ENCODE measurements around the gene ARIH2. TPM values are rescaled to one million over a fixed set of nuclear protein-coding genes. Genes with fewer than 3 reads are reported as not detected.

The ARIH2 gene
- total RNA-seq, 2 donors from 2014 or later, result 88.0 to 104 TPM

DNA sequence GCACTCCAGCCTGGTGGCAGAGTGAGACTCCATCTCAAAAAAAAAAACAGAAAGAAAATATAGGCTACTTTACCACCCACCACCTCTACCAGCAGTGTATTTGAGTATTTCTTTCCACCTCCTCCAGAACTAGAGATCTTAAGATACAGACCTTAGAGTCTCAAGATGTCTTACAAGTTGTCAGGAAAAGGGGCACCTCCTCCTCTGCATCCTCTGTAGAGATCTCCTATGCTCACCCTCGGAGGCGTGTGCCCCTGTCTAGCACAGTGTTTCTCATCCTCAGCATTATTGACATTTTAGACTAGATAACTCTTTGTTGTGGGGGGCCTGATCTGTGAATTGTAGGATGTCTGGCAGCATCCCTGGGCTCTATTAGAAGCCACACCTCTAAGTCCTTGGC lies 43.7 kb downstream of the ARIH2 start:
- intact Hi-C loops (cut with DNase I), result no loop called here
- no peak for ATAC-seq

DNA sequence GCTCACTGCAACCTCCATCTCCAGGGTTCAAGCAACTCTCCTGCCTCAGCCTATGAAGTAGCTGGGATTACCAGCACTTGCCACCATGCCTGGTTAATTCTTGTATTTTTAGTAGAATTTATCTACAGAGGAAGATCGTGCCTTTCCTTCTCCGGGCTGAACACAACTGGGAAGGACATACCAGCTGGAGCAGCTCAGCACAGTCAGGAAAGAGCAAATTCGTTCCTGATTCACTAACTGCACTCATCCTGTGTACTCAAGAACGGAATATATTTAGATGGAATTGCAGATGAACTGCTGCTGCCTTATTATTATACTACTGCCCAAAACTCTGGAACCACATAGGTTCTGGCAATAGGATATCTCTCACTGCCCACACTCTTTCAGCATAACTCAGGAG lies 44.3 kb downstream of the ARIH2 start:
- DNase-seq (no peak), ATAC-seq (no peak)
- intact Hi-C loops (cut with DNase I), result no loop called here

More for the DNA sequence above, 43.7 kb downstream of the ARIH2 start:
- no peak for DNase-seq

DNA sequence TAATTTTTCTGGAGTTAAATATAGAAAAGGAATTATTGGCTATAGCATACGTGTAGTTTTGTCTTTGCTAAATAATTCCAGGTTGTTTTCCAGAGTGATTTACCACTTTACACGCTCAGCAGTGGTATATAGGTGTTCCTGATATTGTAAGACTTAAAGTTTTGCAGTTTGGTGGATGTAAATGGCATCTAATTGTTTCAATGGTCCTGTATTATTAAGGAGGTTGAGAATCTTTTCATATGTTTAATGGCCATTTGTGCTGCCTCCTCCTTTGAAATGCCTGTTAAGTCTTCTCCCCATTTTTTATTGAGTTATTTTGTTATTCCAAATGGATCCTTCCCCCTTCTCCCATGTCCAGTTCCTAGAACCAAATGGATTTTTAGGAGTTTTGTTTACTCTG lies 44.9 kb downstream of the ARIH2 start:
- intact Hi-C loops (cut with DNase I), result no loop called here
- no peak for DNase-seq
- no peak for ATAC-seq

DNA sequence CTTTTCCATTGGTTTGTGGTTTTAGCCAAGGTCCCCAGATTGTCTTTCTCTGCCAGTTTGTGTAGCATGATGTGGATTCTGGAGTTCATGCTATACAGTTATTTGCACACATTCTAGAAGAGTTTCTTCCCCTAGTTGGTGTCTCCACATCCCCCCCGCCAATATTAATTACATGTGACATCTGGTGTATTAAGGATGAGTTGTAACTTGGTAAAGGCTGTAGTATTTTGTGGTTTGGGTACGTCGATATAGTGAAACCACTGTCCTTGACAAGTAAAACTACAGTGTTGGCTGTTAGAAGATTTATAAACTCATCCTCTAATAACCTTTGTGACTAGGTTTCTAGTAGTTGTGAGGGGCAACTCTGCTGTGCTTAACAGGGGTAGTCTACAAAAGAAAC lies 47.7 kb downstream of the ARIH2 start:
- no peak for DNase-seq
- intact Hi-C loops (cut with DNase I), result no loop called here
- no peak for ATAC-seq

DNA sequence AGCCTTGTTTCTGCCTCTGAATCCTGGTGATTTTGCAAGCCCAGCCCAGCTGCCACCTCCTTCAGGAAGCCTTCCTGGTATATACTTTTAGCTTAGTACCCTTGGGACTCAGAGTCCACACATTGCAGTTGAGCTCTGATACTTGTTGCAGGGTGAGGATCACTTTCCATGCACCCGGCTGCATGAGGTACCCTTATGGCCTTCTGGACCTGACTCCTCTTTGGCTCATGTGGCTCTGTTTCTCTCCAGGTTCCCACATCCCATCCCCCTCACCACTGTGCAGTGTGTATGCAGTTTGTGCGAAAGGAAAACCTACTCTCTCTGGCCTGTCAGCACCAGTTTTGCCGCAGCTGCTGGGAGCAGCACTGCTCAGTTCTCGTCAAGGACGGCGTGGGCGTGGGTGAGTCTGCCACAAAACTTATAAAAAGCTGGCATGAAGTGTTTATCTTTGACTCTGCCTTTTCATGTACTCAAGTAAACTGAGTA lies 48.3 kb downstream of the ARIH2 start:
- intact Hi-C loops (cut with DNase I), result no loop called here
- peak in 1 of 2 donors; percentile 26 for ATAC-seq
- DNase-seq, result no peak

DNA sequence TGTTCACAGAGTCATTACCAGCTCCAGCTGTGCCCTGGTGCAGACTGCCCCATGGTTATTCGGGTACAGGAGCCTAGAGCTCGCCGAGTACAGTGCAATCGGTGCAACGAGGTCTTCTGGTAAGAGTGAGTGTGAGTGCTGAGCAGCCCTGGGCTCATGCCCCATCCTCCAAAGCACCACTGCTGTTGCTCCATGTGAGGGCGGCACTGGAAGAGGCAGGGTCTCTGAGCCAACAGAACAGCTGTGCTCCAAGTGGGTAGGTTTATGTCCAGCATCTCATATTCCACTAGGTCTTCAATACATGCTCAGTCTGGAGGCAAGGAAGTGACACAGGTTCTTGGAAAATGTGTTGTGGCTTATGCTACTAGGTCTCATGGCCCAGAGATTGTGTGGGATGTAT lies 51.9 kb downstream of the ARIH2 start:
- ATAC-seq, result no peak
- no peak for DNase-seq
- intact Hi-C loops (cut with DNase I), result no loop called here

DNA sequence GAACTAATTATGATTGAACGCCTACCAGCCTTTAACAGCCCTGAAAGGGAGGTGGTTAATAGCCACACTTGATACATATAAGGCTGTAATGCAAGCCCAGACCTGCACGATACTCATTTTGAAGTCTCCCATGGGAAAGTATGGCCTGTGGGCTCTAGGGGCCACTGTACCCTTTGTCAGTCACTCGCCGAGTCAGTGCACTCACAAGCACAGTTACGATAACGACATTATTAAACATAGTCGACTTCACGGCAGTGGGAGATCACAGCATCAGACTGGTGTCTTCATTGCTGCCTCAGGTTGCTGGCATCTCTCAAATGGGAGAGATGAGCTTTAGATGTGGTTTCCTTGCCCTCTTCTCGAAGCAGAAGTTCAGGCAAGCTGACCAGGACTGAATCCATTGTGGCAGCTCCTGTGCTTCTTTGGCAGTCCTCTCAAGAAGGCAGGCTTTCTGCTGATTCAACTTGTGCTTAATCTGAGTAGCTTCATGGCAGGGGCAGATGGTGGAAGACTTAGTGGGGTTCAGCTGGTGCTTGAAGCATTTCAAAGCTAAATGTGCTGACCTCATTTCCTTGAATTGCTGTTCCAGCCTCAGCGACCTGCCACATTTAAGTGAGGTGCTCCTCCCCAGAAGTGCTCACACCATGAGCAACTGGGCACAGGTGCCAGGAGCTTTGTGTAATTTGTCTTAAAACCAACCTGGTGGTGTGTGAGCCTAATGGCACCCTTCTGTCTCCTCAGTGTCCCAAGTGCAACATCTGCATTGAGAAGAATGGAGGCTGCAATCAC lies 55.6 kb downstream of the ARIH2 start:
- no peak for DNase-seq
- no peak for ATAC-seq
- intact Hi-C loops (cut with DNase I), result no loop called here

DNA sequence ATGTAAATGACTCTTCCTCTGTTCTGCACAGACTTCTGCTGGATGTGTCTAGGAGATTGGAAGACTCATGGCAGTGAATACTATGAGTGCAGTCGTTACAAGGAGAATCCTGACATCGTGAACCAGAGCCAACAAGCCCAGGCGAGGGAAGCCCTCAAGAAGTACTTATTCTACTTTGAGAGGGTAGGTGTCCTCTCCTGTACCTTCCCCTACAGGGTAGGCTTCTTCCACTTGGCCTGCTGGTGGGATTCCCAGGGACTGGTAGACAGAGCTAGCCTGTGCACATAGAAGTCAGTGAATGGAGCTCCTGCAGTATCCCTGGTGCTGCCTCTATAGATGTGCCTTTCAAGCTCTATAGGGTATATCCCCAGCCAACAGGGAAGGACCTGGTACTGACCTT lies 60.8 kb downstream of the ARIH2 start:
- intact Hi-C loops (cut with DNase I), result no loop called here
- no peak for ATAC-seq
- no peak for DNase-seq

DNA sequence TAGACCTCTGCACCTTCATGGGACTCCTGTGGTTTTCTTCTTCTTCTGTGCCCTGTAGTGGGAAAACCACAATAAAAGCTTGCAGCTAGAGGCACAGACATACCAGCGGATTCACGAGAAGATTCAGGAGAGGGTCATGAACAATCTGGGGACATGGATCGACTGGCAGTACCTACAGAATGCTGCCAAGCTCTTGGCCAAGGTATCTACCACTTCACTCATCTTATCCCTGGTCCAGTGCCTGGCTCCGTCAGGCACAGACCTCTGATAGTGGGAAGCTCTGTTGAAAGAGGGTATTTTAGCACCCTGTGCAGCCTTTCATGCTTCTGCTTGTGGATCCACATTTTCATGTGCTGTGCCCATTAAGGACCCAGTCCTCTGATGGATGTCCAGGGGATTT lies 61.7 kb downstream of the ARIH2 start:
- intact Hi-C loops (cut with DNase I), result loop anchor here in 1 of 2 donors (10.0 kb wide), 1 partner anchor 465 kb away; no protein-coding TSS in a partner anchor
- ATAC-seq (no peak), DNase-seq (no peak)

DNA sequence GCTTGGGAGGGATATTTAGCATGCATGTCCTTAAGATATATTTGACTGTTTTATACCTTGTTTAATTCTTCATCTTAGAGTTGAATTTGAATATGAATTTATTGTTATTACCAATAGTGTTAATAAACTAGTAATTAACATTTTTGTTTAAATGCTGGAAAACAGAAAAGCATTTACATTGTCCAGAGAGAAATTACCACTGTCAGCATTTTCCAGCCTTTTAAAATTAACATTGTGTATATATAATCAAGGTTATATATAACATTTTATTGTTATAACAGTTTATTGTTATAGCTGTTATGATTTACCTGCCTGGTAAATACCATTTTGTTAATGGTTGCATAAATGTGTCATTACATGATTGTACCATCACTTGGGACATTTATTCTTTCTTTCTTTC lies 63.4 kb downstream of the ARIH2 start:
- intact Hi-C loops (cut with DNase I), result loop anchor here in 1 of 2 donors (10.0 kb wide), 1 partner anchor 463 kb away; no protein-coding TSS in a partner anchor
- no peak for DNase-seq
- no peak for ATAC-seq

DNA sequence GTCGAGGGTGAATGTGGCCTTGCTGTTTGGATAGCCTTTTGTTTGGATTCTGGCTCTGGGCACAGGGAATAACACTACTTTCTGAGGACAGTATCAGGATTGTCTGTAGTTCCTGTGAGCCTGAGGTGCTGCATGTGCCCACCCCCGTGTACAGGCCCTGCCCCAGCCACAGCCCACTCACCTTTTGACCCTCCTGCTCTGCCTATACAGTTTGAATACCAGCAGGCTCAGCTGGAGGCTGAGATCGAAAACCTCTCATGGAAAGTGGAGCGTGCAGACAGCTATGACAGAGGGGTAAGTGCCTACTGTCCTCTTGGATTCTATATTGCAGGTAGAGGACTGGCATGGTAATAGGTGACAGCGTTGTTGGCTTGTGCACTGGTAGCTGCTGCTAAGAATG lies 64.0 kb downstream of the ARIH2 start:
- ATAC-seq (no peak), DNase-seq (no peak)
- intact Hi-C loops (cut with DNase I), result loop anchor here in 1 of 2 donors (10.0 kb wide), 1 partner anchor 462 kb away; no protein-coding TSS in a partner anchor

DNA sequence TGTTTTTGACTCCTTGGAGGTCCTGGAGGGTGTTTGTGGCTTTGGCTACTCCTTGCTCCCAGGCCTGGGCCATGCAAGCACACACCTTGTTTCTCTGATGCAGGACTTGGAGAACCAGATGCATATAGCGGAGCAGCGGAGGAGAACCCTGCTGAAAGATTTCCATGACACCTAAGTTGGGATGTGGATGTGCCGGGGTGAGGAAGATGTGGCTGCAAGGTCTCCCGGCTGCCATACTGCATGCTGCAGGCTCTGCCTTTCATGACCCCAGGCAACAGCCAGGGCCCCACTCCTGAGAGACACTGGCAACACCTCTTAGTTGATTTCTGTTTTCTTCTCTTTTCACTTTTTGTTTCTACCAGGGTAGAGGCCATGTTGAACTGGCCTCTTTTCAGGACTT lies 64.5 kb downstream of the ARIH2 start:
- no peak for ATAC-seq
- DNase-seq, result no peak
- intact Hi-C loops (cut with DNase I), result loop anchor here in 1 of 2 donors (10.0 kb wide), 1 partner anchor 462 kb away; no protein-coding TSS in a partner anchor

DNA sequence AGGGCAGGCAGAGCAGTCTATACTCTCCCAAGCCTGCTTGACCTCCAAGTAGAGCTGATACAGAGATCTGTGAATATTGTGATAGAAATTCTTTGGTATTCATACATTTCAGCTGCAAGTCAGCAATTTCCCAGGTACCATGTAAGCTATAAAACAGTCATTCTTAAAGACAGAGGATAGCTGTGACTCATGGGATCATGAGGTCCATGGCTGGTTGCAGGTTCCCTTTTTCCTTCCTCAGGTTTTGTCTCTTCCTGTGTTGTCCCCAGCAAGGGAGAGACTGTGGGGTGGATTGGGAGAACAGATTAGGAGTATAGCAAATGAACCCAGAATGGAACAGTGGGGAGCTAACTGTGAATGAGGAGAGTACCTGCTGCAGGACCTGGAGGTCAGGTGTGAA lies 66.0 kb downstream of the ARIH2 start:
- ATAC-seq, result no peak
- DNase-seq, result no peak
- intact Hi-C loops (cut with DNase I), result loop anchor here (5.0 to 10.0 kb wide), 2 partner anchors 460 to 463 kb away; no protein-coding TSS in a partner anchor

DNA sequence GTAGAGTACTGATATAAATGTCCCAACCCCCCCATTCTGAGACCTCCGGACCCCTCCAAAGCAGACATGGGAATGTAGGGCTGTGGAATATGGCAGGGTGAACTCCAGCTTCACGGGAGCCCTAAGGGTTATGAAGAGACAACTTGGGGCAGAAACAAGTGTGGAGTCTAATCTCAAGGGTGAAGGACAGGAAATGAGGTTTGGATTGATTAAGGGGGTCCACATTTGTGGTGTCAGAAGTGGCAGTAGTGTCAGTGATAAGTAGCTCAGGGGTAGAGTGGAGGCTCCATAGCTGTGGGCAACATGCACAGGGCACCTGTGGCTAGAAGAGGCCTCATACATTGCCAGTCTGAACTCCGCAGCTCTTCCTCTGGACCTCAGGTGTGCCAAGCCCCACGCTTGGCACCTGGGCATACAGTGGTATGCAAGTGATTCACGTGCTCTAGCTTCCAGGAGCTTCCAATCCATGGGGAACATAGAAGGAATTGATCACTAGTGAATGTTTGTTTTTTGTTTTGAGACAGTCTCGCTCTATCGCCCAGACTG lies 67.3 kb downstream of the ARIH2 start:
- DNase-seq (no peak), ATAC-seq (no peak)
- intact Hi-C loops (cut with DNase I), result loop anchor here (5.0 to 10.0 kb wide), 2 partner anchors 459 to 461 kb away; no protein-coding TSS in a partner anchor

DNA sequence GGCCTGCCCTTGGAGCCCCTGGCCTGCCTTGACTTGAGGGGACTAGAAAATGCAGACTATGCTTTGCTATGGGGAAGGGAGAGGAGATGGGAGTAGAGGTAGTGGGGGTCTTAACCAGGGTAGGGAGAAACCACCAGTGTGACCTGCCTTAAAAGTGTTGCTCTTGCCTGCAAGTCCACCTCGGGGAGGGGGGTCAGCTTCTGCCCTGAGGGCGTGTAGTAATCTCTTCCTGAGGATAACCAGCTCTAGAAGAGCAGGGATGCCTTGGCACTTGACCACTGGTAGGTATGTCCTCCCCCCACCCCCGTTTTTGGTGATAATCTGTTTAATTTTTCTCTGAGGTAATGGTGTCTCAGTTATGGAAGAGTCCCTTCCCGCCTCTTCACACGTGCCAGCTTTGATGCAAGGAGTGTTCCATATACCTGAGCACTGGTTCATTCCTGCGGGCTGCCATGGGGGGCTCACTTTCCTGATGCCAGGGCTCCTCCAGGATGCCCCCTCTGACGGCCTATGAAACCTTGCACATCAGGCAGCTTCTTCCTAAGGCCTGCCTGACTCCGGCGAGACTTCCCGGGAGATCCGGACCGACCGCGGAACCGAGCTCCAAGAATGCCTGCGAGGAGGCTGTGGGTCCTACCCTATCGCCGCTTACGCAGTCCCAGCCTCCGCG lies 70.6 kb downstream of the ARIH2 start:
- DNase-seq (no peak), ATAC-seq (no peak)
- intact Hi-C loops (cut with DNase I), result loop anchor here (5.0 to 10.0 kb wide), 2 partner anchors 456 to 458 kb away; no protein-coding TSS in a partner anchor

DNA sequence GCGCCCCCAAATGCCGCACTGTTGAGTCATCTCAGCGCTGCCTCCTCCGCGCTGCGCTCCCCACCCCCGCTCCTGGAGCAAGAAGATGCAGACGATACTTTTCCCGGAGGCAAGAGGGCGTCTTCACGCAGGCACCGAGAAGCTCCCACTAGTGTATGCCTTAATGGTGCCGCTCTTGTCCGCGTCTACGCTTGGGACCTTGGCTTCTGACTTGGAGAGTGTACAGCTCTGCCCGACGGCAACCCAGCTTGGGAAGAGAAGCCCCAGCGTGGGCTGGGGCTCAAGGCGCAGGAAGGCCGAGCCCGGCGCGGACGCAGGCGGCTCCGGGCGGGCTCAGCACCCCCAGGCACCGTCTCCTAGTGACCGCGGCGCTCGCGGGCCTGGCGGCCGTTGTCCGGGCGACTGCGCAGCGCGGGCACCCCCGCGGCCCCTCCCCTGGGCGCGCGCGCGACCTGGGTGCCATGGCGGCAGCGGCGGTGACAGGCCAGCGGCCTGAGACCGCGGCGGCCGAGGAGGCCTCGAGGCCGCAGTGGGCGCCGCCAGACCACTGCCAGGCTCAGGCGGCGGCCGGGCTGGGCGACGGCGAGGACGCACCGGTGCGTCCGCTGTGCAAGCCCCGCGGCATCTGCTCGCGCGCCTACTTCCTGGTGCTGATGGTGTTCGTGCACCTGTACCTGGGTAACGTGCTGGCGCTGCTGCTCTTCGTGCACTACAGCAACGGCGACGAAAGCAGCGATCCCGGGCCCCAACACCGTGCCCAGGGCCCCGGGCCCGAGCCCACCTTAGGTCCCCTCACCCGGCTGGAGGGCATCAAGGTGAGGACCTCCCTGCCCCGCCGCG lies 71.4 kb downstream of the ARIH2 start, which contains the start of gene P4HTM:
Gene P4HTM, plus strand, starts transcription at position 446 of the 840 bp plus-strand sequence. Its CDS starts 16 bp downstream, at position 462.
- DNase-seq (peak; percentile 92), ATAC-seq (peak; percentile 92)
- intact Hi-C loops (cut with DNase I), result loop anchor here (5.0 to 10.0 kb wide), 2 partner anchors 455 to 457 kb away; no protein-coding TSS in a partner anchor

DNA sequence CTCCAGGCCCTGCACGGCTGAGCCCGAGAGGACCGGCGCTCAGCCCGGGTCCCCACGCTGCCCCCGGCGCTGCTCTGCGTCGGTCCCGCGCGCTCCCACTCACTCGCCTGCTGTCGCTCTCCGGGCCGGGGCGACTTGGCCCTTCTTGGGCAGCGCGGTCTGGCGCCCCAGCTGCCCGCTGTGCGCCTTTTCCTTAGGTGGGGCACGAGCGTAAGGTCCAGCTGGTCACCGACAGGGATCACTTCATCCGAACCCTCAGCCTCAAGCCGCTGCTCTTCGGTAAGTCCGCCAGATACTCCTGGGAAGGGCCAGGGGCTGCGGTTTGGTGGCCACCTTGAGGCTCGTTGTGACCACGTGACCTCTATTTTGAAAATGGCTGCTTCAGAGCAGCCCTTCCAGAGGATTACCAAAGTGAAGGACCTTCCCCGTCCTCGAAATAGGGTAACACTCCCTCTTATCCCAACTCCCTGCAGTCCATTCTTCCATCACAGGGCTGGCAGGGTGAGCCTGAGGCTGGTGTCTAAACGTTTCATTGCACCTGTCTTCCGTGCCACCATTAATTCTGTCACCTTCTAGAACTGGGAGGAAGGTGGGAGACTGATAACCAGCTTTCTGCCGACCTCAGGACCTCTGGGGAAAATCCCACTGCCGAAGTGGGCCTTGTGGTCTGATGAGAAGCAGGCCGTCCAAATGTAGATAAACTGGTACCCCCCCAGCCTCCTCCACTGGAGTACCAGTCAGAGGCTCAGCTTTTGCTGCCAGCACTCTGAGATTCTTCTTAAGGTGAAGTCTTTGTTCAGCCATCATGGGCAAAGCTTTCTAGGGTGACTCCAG lies 72.2 kb downstream of the ARIH2 start:
- peak; percentile 34 for DNase-seq

More for the DNA sequence above, 72.2 kb downstream of the ARIH2 start:
- intact Hi-C loops (cut with DNase I), result no loop called here
- peak; percentile 20 to 31 for ATAC-seq
